OCI-LY7 (cell line): ENCODE measurements around the gene FUBP3.

Experiments used
- CTCF ChIP-seq: fragments of 200-600 bp; sonication (generic); conservative IDR thresholded peaks from 2 replicates; pipeline ENCODE4 v1.5.1; 2014; ENCODE audit warnings: mild to moderate bottlenecking, antibody characterized with exemption, low read length, moderate library complexity, mixed read lengths
- EZH2phosphoT487 ChIP-seq: fragments of 200-600 bp; sonication (generic); IDR thresholded peaks from 2 replicates; pipeline ENCODE4 v1.6.1; 2018; ENCODE audit warnings: low read depth, borderline replicate concordance, mild to moderate bottlenecking, mixed run types, antibody characterized with exemption, low read length, moderate library complexity, mixed read lengths

- TF ChIP-seq CTCF (no peak), EZH2phosphoT487 (no peak)
These were observed 36.7 kb upstream of the FUBP3 start for GRCh38 chr9:130542457-130543228.
